CMK (cell line): ENCODE data around the gene ACER2.
"Not testable (repeated sequence)": the region's sequence is repeated elsewhere in the genome, so short reads cannot be mapped to it uniquely, and the experiment has no call there.

ENCODE experiments used
- DNase-seq: peaks from one replicate; pipeline ENCODE4 v3.0.0-alpha.2; 2010; ENCODE audit warnings: low read depth

The ACER2 gene

GRCh38 chr9:19408693-19409400 lies at the start of gene ACER2:
TSS of gene ACER2 (plus strand) at chr9:19409009. CDS start at chr9:19409085, 76 bp downstream.
- DNase-seq, result peak; percentile 52

- no peak for DNase-seq
Observed at GRCh38 chr9:19369107-19369506, 39.7 kb upstream of the ACER2 start.

DNA sequence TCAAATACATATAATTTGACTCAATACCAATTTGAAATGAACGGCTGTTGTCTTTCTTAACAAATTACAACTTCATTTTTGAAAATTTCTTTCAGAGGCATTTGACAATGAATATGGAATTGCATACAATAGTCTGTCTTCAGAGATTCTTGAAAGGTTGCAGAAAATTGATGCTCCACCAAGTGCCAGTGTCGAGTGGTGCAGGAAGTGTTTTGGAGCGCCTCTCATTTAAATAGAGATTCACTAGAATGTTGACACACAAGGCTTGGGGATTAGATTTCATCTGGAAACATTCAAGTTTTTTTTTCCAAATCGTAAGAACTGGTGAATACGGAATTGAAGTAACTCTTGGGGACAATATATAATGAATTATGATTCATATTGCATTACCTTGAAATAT lies 36.9 kb upstream of the ACER2 start:
- no peak for DNase-seq

GRCh38 chr9:19372567-19372966 lies 36.2 kb upstream of the ACER2 start:
- DNase-seq, result no peak

- no peak for DNase-seq
Observed at GRCh38 chr9:19373527-19373926, 35.3 kb upstream of the ACER2 start.

DNA sequence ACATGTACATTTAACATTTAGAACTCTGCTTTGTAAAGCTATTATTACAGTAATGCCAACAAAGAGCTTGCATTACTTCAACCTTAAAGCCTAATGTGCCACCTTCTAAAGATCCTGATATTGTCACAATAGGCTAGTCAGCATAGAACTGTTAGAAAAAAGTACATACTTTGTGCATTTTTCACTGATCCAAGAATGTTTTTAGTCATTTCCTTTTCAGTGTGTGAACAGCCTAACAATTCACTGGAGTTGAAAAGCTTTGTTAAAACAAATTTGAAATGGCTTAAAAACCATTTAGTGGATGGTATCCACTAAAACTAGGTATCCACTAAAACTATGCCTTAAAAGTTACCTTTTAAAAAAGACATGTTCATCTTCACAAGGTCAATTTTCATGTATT lies 33.3 kb upstream of the ACER2 start:
- no peak for DNase-seq

DNA sequence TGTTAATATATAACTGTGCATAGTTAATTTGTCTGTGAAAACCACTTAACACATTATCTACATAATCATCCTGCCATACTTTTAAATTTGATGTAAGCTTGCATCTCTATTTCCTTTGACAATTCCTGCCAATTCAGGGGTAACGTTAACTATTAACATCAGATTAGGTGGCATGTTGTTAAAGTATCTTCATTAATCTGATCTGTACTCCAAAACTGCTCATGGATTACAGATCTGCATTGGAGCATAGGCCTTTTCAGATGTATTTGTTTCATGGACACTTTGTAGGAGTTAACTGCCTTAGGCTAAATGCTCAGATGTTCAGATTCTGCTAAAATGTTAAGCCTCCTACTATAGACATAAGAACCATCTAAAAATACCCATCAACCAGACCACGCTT lies 31.9 kb upstream of the ACER2 start:
- DNase-seq, result no peak

DNA sequence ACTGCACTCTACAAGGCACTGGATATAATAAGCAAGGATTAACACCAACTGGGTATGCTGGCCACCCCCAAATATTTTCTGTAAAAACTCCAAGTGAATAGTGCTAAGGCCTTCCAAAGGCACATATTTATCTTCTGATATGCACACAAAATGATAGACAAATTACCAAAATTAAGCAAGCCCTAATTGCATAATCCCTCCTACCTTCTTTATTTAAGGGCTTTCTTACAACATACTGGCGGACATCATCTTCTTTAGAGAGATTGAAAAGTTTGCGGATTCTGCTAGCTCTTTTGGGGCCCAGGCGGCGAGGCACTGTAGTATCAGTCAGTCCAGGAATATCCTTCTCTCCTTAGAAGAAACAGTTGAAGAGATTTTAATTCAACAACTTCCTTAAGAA lies 30.6 kb upstream of the ACER2 start:
- no peak for DNase-seq

DNA sequence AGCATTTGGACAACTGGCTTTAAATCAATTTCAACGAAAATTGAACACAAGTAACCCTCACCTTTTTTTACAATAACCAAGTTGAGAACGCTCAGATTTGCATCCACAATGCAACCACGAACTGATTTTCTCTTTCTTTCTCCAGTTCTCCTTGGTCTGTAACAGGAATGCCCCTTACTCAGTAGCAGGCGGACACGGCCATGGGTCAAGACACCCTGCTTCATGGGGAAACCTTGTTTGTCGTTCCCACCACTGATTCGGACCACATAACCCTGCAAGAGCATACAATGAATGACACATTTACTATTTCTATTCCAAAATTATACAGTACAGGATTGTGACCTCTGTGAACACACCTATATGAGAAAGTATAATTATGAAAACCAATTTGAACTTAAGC lies 30.2 kb upstream of the ACER2 start:
- no peak for DNase-seq

DNA sequence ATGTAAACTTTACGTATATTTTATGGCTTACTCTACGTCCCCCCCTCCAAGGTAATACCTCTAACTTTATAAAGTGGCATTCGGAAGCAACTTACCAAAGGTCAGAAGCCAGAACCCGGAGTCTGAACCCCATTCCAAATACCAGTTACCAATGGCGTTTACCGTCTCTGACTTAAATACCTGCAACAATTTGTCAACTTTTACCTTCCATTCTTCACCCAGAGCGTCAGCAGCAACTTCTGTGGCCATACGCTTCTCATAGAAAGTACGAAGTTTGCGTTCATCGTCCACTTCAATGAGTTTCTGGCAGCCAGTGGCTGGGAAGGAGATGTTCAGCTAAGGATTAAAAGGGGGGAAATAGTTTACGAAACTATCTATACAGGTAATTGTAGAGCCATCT lies 29.5 kb upstream of the ACER2 start:
- no peak for DNase-seq

- DNase-seq, result no peak
Observed at GRCh38 chr9:19379697-19380046, 29.1 kb upstream of the ACER2 start.

DNA sequence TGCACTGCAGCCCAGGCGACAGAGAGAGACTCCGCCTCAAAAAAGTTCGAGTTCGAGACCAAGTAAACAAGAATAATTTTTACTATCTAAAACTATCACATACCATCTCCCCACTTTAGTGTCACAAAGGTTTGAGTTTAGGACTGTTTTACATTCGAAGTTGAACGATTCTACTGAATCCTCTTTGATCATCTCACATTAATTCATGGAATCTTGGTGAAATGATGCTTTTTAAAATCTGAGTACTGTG lies 28.1 kb upstream of the ACER2 start:
- DNase-seq, result no peak

GRCh38 chr9:19381656-19382055 lies 27.2 kb upstream of the ACER2 start:
- no peak for DNase-seq

DNA sequence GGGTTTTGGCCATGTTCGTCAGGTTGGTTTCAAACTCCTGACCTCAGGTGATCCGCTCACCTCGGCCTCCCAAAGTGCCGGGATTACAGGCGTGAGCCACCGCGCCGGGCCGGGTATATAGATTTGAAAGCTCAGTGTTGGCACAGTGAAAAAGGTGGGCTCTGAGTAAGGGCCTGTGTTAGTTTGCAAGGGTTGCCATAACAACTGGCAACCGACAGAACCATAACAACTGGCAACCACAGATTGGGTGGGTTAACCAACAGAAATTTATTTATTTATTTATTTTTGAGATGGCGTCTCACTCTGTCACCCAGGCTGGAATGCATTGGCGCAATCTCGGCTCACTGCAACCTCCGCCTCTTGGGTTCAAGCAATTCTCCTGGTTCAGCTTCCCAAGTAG lies 23.6 kb upstream of the ACER2 start:
- DNase-seq, result not testable (repeated sequence)

DNA sequence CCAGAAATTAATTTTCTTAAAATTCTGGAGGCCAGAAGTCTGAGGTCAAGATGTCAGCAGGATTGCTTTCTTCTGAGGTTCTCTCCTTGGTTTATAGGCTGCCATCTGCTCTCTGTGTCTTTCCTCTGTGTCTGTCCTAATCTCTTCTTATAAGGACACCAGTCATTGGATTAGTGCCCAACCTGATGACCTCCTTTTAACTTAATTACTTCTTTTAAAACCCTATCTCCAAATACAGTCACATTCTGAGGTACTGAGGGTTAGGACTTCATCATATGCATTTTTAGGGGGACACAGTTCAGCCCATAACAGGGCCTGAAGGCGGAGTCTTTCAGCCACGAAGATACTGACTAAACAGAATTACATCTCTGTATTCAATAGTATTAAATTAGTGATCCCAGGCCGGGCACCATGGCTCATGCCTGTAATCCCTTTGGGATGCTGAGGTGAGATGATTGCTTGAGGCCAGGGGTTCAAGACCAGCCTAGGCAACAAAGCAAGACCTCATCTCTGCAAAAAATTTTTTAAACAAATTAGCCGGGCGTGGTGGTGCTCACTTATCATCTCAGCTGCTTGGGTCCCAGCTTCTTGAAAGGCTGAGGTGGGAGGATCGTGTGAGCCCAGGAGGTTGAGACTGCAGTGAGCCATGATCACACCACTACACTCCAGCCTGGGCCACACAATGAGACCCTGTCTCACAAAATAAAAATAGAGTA lies 22.9 kb upstream of the ACER2 start:
- no peak for DNase-seq

DNA sequence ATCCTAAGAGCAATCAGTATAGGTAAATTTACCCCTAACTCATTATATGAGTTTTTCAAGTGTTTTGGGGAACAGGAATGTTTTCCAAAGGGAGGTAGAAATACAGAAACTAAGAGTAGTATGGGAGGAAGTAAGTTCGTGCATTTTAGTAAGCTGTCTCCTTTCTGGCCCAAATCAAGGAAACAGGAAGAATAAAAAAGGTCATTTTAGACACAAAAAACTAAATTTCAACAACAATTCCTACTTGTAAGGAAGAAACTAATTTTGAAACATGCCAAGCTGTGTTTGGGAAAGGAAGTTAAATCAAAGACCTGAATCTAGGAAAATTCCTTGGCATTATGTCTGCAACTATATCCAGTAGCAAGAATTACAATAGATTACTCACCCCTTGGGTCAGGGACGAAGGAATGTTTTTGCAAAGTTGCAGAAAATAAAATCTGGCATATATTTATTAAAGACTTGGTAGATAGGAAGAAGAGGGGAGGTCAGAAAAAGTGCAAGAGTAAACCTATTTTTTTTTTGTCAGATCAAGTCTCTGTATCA lies 22.2 kb upstream of the ACER2 start:
- no peak for DNase-seq

DNA sequence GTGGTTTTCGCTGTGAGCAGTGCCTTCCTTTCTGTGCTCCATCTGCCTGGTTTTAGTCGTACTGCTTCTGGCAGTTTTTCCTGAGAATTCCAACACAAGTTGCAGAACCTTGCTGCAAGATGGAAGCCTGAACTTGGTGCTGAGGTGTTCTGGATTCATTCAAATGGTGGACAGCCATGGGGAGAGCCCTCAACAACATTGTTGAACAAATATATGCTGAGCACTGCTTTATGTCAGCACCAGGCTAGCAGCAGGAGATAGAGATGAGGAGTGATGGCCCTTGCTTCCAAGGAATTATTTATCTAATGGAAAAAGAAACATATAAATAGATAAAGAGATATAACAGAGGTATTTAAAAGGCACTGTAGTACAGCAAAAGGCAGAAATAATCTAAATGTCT lies 21.5 kb upstream of the ACER2 start:
- no peak for DNase-seq

DNA sequence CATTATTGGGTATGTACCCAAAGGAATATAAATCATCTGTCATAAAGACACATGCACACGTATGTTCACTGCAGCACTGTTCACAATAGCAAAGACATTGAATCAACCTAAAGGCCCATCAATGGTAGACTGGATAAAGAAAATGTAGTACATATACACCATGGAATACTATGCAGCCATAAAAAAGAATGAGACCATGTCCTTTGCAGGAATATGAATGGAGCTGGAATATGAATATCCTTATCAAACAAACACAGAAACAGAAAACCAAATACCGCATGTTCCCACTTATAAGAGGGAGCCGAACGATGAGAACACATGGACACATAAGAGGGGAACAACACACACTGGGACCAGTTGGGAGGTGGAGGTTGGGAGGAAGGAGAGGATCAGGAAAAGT lies 19.3 kb upstream of the ACER2 start:
- DNase-seq, result not testable (repeated sequence)

GRCh38 chr9:19397845-19398244 lies 11.0 kb upstream of the ACER2 start:
- DNase-seq, result no peak

DNA sequence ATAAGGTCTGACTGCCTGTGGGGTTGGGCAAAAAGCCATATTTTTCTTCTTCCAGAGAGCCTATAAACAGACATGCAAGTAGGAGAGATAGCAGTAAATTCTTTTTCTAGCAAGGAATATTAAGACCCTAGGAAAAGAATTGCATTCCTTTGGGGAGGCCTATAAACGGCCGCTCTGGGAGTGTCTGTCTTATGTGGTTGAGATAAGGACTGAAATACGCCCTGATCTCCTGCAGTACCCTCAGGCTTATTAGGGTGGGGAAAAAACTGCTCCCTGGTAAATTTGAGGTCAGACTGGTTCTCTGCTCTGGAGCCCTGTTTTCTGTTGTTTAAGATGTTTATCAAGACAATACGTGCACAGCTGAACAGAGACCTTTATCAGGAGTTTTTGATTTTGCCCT lies 5.6 kb upstream of the ACER2 start:
- DNase-seq, result not testable (repeated sequence)

DNA sequence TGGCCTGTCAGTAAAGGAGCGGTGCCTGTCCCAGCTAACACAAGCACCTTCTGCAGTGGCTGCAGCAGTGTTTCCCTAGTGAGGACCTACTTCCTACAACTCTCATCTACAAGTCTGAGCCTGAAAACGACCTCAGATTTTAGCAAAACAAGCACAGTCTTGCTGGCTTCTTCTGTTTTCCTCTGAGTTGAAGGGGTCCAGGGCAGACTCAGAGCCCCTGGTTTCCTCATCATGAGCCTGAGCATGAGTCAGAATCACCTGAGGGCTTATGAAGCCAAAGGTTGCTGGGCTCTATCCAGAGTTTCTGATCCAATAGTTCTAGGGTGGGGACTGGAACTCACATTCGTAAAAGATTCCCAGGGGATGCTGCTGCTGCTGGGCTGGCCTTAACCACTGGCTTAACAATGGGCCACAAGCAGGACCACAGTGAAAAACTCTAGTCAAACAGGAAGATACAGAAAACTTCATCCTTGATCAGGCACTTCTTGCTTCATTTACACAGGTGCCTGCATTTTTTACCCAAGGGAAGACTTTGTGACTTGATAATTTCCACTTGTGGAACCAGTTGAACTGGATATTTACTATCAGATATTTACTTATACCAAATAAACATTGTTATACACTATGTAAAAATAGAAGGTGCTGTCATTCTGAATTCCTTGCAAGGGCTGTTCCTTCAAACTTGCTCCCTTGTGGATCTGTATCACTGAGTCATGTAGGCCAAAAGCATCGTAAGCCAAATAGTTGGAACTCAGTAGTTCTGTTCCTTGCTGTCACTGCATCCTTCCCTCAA lies 4.3 kb upstream of the ACER2 start:
- DNase-seq, result no peak

GRCh38 chr9:19405771-19406170 lies 3.0 kb upstream of the ACER2 start:
- DNase-seq, result no peak

DNA sequence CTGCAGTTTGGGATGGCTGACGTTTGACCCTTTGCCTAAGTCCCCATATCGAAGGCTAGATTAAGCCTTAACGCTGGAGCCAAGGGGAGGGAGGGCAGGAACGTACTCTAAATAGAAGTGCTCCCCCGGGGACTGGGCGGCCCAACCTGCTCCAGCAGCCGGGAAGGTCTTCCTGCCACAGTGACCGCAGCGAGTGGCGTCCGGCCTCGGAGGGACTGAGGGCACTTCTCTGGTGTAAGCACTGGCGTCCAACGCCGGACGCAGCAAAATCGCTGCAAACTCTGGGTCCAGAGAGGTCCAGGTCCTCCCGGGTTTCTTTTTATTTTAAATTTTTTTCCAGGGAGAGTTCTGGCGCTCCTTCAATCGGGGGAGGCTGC lies 505 bp upstream of the ACER2 start:
- DNase-seq, result no peak
